IPS-NIHi7 (cell line): ENCODE measurements around the gene C16orf87.
A peak's percentile ranks its signal among the peaks of the same experiment; 100 is the strongest.
"Not testable (repeated sequence)": the region's sequence is repeated elsewhere in the genome, so short reads cannot be mapped to it uniquely, and the experiment has no call there.

Experiments used
- DNase-seq: peaks from one replicate; pipeline ENCODE4 v3.0.0; 2012; ENCODE audit warnings: mixed read lengths; ENCODE audit errors: extremely low spot score

Gene C16orf87, protein sequence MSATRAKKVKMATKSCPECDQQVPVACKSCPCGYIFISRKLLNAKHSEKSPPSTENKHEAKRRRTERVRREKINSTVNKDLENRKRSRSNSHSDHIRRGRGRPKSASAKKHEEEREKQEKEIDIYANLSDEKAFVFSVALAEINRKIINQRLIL

DNA sequence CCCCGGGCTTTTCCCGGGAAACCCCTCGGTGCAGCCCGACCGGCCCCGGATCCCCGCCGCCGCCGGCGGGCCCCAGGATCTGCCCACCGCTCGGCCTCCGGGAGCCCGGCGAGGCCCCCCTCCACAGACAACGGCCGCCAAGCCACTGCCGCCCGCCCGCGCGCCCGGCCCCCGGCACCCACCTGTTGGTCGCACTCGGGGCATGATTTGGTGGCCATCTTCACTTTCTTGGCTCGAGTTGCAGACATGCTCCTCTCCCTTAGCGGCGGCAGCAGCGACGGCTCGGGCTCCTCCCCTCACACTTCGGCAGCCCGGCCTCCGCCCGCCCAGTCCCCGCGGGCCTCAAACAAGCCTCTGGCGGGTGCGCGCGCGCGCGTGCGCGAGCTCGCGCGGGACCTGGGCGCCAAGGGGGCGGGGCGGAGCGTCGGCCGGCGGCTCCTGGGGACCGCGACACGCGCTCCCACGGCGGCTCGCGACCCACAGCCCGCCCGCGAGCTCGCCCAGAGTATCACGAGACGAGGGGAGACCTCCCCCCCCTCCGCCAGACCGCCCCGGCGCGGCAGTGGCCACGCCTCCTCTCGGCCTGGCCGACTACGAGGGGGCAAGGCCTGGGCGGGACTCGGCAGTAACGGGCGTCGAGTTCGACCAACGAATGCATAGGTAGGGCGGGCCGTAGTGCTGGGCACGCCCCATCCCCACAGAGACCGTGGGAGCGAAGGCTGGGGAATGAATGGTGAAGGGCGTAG is at the start of gene C16orf87:
Gene C16orf87, minus strand, starts transcription at position 279 of the 746 bp plus-strand sequence. Its CDS starts 31 bp downstream, at position 248.
- peak; percentile 98 for DNase-seq

- no peak for DNase-seq
These were observed 44.3 kb upstream of the C16orf87 start for GRCh38 chr16:46875243-46875642.

DNA sequence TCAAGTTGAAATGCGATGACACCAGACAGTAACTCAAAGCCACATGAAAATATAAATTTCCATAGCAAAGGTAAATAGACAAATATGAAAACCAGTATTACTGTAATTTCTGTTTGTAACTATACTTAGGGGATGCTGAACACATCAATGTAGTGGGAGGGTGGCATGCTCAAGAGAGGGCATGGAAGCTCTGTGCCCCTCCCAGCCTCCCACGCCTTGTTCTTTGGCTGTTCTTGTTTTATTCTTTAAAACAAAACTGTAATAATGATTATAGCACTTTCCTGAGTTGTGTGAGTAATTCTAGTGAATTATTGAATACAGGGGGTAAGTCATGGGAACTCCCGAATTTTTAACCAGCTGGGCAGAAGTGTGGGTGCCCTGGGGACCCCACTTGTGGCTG is 42.2 kb upstream of the C16orf87 start:
- no peak for DNase-seq

DNA sequence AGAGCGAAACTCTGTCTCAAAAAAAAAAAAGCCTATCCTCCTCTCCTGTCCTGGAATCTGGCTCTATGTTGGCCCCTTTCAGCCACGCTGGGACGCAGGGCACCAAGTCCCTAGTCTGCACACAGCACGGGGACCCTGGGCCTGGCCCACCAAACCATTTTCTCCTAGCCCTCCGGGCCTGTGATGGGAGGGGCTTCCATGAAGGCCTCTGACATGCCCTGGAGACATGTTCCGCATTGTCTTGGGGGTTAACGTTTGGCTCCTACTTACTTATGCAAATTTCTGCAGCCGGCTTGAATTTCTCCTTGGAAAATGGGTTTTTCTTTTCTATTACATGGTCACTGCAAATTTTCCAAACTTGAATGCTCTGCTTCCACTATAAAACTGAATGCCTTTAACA is 40.6 kb upstream of the C16orf87 start:
- no peak for DNase-seq

DNA sequence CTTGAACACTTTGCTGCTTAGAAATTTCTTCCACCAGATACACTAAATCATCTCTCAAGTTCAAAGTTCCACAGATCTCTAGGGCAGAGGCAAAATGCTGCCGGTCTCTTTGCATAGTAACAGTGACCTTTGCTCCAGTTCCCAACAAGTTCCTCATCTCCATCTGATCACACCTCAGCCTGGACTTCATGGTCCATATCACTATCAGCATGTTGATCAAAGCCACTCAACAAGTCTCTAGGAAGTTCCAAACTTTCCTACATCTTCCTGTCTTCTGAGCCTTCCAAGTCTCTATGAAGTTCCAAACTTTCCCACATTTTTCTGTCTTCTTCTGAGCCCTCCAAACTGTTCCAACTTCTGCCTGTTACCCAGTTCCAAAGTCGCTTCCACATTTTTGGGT is 37.9 kb upstream of the C16orf87 start:
- not testable (repeated sequence) for DNase-seq

GRCh38 chr16:46867486-46867885 is 36.5 kb upstream of the C16orf87 start:
- DNase-seq, result not testable (repeated sequence)

DNA sequence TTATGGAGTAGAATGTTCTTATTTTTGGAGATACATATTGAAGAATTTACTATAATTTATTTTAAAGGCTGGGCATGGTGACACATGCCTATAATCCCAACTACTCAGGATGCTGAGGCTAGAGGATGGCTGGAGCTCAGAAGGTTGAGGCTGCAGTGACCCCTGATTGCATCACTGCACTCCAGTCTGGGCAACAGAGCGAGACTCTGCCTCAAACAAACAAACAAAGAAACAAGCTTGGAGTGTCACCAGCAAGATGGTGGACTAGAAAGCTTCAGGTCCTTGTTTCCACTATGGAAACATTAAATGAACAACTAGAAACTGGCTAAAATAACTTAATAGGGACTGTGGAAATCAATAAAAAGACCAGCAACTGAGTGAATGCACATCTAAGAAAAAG is 35.3 kb upstream of the C16orf87 start:
- DNase-seq, result no peak

DNA sequence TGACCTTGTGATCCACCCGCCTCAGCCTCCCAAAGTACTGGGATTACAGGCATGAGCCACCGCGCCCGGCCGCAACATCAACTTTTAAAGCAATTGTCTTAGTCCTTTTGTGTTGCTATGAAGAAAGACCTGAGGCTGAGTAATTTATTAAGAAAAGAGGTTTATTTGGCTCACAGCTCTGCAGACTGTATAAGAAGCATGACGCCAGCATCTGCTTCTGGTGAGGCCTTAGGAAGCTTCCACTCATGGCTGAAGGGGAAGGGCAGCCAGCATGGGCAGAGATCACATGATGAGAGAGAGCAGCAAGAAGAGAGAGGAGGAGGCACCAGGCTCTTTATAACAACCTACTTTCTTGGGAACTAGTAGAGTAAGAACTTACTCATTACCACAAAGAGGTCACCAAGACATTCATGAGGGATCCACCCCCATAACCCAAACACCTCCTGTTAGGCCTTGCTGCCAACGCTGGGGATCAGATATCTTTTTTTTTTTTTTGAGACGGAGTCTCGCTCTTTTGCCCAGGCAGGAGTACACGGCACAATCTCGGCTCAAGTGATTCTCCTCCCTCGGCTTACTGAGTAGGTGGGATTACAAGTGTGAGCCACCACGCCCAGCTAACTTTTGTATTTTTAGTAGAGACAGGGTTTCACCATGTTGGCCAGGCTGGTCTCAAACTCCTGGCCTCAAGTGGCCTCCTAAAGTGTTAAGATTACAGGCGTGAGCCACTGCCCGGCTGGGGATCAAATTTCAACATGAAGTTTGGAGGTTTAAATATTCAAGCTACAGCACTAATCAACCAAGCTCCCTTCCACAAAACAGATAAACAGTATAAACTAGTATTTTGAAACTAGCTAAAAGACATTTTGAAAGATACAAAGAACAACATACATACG is 31.8 kb upstream of the C16orf87 start:
- DNase-seq, result no peak

DNA sequence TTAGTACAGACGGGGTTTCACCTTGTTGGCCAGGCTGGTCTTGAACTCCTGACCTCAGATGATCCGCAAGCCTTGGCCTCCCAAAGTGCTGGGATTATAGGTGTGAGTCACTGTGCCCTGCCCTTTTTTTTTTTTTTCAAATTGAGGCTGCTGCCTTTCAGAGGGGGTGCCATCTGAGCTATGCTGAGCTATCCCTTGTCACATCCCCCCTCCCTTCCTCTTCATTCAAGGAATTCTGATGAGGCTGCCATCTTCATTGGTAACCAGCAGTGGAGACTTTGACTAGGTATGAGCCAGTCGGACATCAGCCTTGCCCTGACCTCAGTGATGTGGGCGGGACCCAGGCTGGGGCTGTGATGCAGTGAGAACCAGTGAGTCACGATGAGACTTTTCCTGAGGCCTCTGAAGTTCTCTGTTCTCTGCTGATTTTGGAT is 28.8 kb upstream of the C16orf87 start:
- no peak for DNase-seq

GRCh38 chr16:46858151-46858550 is 27.2 kb upstream of the C16orf87 start:
- no peak for DNase-seq

DNA sequence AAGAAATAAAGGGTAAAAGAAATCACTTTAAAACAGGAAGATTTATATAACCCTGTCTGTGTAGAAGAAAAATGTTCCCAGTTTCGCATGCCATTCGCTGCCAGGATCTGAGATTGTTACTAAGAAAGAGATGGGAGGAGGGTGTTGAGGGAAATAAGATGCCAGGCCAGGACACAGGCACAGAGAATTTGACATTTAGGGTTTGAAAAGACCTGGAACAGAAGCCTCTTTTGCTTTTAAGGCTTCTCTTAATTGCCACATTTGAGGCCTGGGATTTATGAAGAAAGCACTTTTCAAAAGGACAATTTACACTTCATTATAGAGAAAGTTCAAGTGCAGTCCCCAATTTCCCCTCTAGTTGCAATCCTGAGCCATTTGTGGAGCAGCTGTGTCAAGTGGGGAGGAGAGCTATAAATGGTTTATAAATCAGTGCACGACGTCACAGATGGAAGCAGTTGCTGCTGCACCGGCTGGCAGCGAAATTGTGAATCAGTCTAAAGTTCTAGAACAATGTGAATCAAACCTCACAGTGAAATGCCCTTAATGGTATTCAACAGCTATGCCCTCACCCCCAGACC is 26.5 kb upstream of the C16orf87 start:
- peak; percentile 31 for DNase-seq

GRCh38 chr16:46855389-46855788 is 24.4 kb upstream of the C16orf87 start:
- no peak for DNase-seq

GRCh38 chr16:46854846-46855245 is 23.9 kb upstream of the C16orf87 start:
- no peak for DNase-seq

GRCh38 chr16:46853713-46854443 is 22.9 kb upstream of the C16orf87 start:
- peak; percentile 90 for DNase-seq

DNA sequence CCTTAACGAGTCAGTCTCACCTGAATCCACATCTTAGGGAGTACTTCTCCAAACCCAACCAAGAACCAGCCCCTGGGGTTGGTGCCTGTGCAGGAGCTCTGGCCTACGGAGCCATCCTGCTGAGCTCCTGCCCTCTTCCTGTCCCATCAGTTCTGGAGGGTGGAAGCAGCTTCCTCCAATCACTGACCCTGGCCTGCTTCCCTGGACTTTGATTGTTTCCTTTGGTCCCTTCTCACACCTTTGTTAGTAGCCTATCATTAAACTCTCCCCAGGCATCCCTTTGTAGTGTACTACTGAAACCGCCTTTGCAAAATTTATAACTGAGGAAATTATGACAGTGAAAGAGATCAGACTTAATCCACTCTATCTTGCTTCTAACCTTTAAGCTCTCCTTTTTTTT is 21.1 kb upstream of the C16orf87 start:
- DNase-seq, result no peak

DNA sequence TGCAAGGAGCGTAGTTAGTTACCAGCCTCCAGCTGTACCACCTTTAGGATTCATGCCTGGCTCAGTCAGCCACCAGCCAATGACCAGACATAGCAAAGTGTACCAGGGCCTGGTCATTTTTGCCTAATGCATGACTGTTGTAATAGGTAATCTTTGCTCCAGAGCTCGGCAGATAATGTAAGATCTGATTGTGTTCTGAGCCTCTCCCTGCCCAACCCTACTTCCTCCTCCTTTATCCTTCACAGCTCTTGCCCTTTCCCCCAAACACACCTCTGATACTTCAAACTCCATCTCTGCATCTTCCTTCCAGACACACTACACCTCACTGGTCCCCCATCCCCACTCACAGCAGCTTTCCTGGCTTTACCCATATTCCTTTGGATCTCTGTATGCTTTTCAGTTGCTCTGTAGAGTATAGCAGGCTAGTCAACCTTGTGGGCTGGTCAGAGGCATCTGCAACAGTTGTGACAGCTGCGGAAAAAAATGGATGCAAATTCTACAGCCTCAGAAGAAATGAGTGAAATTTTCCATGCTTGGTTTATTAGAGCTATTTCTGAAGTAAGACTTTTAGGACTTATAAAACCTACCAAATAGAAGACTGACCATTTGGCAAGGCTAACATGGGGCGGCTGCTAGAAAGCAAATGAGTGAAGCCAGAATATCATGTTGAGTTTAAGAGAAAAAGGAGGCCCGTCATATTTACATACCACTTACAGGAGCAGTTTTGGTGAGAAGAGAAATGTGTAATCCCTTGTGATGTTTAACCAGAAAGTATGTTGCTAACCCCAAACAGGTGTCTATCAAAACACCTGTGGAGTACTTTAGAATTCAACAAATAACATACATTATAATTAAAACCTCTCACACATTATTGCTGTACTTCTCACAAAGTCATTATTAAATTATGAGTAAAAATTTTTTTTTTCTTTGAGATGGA is 19.9 kb upstream of the C16orf87 start:
- no peak for DNase-seq

DNA sequence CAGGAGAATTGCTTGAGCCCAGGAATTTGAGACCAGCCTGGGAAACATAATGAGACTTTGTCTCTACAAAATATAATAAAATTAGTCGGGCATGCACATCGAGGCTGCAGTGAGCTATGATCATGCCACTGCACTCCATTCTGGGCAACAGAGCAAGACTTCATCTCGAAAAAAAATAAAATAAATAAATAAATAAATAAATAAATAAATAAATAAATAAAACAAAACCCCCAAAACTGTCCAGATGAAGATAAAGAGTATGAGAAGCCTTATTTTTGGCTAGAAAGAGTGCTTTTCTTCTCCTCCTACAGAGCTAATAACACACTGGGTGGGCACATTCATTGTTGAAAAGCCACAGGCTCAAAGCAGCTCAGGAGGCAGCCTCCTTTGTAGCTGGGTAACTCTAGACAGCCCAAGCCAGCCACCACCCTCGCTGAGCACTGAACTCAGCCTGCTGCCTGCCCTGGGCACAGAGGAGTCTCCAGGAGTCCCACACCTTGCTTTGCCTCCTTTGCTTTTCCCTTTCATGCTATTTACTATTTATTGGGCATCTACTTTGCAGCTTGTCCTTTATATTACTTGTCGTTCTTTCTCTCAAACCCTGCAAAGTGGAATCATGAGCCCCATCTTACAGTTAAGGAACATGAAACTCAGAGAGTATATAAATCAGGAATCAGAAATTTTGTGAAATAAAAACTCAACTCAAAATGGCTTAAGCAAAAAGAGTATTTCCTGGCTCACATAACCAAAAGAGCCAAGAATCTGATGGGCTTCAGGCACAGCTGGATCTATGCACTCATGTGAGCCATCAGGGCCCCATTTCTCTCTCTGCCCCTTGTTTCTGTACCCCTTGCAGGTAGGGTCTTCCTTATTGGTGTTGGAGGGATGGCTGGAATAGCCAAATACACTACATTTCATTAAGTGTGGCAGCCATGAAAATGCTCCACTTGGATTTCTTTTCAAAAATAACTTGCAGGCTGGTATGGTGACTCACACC is 18.1 kb upstream of the C16orf87 start:
- no peak for DNase-seq

GRCh38 chr16:46845952-46846351 is 15.0 kb upstream of the C16orf87 start:
- no peak for DNase-seq

DNA sequence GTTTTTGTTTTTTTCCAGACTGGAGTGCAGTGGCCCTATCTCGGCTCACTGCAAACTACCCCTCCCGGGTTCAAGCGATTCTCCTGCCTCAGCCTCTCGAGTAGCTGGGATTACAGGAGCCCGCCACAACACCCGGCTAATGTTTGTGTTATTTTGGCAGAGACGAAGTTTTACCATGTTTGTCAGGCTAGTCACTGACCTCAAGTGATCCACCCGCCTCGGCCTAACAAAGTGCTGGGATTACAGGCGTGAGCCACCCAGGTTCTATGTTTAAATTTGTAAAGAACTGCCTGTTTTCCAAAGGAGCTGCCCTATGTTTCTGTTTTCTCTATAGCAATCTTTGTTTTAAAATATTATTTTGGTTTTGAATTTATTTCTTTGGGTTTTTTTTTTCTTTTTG is 13.8 kb upstream of the C16orf87 start:
- DNase-seq, result no peak
